Esophagus muscularis mucosa (tissue), 3 donors: ENCODE measurements around the gene G2E3.

Source experiments
- CTCF ChIP-seq, 3 experiments: fragments of 200-600 bp in 2 of 3; fragments of 450-650 bp in 1 of 3; sonication (generic) in 2 of 3; IDR thresholded peaks; one replicate each; pipeline ENCODE4 v1.5.1; 2017 to 2019; ENCODE audit warnings: antibody characterized with exemption in 3 of 3, mild to moderate bottlenecking in 2 of 3, moderate library complexity in 1 of 3
- POLR2A ChIP-seq: fragments of 450-650 bp; IDR thresholded peaks from one replicate; pipeline ENCODE4 v1.6.1; 2017; ENCODE audit warnings: antibody characterized with exemption, moderate library complexity, mild to moderate bottlenecking, low read depth
- POLR2AphosphoS5 ChIP-seq, 2 donors: sonication (generic); formaldehyde crosslinking; IDR thresholded peaks; one replicate each; pipeline ENCODE4 v1.6.1; 2017; ENCODE audit warnings: antibody characterized with exemption in 2 of 2

GRCh38 chr14:30572771-30573170 is 13.8 kb downstream of the G2E3 start:
- TF ChIP-seq POLR2AphosphoS5 (IDR thresholded peaks at IDR 0.05) (no peak), CTCF (IDR thresholded peaks at IDR 0.05) (no peak), POLR2A (no peak)
